HG03066 (cell line): ENCODE results near the gene HRC.
"Not testable (repeated sequence)": the region's sequence is repeated elsewhere in the genome, so short reads cannot be mapped to it uniquely, and the experiment has no call there.

Source experiments
- ATAC-seq: cut with Tn5 transposase; IDR thresholded peaks from one replicate; pipeline ENCODE4 v1.9.1; 2021; ENCODE audit warnings: low read depth; ENCODE audit not compliant: unreplicated experiment

Gene HRC, protein sequence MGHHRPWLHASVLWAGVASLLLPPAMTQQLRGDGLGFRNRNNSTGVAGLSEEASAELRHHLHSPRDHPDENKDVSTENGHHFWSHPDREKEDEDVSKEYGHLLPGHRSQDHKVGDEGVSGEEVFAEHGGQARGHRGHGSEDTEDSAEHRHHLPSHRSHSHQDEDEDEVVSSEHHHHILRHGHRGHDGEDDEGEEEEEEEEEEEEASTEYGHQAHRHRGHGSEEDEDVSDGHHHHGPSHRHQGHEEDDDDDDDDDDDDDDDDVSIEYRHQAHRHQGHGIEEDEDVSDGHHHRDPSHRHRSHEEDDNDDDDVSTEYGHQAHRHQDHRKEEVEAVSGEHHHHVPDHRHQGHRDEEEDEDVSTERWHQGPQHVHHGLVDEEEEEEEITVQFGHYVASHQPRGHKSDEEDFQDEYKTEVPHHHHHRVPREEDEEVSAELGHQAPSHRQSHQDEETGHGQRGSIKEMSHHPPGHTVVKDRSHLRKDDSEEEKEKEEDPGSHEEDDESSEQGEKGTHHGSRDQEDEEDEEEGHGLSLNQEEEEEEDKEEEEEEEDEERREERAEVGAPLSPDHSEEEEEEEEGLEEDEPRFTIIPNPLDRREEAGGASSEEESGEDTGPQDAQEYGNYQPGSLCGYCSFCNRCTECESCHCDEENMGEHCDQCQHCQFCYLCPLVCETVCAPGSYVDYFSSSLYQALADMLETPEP

DNA sequence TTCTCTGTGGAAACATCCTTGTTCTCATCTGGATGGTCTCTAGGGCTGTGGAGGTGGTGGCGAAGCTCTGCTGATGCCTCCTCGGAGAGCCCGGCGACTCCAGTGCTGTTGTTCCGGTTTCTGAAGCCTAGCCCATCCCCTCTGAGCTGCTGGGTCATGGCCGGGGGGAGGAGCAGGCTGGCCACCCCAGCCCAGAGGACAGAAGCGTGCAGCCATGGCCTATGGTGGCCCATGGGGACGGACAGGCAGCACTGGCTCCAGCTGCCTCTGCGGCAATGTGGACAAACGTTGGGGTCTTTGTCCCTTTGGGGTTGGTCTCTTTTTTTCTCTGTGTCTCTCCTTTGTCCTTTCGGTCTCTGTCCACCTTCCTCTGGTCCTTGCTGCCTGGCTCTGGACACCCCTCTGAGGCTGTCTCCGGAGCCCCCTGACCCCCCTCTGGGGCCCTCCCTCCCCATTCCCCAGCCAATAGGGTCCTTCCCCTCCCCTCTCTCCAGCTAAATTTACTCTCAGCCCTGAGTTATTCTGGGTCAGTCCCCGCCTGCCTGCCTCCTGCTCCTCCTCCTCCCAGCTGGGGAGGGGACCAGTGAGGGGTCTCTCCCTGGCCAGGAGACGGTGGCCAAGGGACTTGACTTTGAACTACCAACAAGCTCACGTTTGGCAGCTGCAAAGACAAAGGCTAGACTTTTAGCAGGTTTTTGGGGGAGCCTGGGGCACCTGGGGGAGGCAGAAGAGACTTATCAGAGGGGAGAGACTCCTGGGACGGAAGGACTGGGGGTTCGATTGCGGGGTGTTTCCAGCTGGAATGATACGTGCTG, at the start of gene HRC:
Gene HRC (minus strand): TSS at position 392 of the 815 bp plus-strand sequence. CDS start 159 bp downstream, at position 233.
- ATAC-seq = no peak

GRCh38 chr19:49201042-49201441, 45.8 kb upstream of the HRC start:
- ATAC-seq = no peak

DNA sequence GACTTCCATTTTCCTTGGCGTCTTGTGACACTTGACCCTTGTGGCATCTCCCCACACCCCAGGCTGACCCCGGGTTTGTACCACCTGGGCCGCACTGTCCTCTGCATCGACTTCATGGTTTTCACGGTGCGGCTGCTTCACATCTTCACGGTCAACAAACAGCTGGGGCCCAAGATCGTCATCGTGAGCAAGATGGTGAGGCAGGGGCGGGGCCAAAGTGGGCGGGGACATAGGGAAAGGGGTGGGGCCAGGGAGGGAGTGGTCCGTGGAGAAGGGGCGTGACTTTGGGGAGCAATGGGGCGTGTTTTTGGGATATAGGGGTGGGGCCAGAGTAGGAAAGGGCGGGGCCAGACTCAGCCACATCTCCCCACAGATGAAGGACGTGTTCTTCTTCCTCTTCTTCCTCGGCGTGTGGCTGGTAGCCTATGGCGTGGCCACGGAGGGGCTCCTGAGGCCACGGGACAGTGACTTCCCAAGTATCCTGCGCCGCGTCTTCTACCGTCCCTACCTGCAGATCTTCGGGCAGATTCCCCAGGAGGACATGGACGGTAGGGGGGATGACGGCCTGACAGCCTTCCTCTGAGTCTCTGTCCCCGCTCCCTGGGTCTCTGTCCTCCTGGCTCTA, 45.2 kb upstream of the HRC start:
- ATAC-seq = no peak

GRCh38 chr19:49196527-49197240, 41.5 kb upstream of the HRC start:
- ATAC-seq = no peak

- no peak for ATAC-seq
Observed at GRCh38 chr19:49194408-49194807, 39.2 kb upstream of the HRC start.

DNA sequence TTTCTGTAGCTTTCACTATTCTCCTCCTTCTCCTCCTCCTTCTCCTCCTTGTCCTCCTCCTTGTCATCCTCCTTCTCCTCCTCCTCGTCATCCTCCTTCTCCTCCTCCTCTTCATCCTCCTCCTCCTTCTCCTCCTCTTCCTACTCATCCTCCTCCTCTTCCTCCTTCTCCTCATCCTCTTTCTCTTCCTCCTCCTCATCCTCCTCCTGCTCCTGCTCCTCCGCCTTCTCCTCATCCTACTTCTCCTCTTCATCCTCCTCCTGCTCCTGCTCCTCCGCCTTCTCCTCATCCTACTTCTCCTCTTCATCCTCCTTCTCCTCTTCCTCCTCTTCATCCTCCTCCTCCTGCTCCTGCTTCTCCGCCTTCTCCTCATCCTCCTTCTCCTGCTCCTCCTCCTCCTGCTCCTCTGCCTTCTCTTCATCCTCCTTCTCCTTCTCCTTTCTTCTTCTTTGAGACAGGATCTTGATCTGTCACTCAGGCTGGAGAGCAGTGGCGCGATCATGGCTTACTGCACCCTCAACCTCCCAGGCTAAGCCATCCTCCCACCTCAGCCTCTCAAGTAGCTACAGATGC, 38.7 kb upstream of the HRC start:
- ATAC-seq = no peak

- ATAC-seq = no peak
Observed at GRCh38 chr19:49190781-49191180, 35.6 kb upstream of the HRC start.

- no peak for ATAC-seq
Observed at GRCh38 chr19:49189259-49189658, 34.1 kb upstream of the HRC start.

DNA sequence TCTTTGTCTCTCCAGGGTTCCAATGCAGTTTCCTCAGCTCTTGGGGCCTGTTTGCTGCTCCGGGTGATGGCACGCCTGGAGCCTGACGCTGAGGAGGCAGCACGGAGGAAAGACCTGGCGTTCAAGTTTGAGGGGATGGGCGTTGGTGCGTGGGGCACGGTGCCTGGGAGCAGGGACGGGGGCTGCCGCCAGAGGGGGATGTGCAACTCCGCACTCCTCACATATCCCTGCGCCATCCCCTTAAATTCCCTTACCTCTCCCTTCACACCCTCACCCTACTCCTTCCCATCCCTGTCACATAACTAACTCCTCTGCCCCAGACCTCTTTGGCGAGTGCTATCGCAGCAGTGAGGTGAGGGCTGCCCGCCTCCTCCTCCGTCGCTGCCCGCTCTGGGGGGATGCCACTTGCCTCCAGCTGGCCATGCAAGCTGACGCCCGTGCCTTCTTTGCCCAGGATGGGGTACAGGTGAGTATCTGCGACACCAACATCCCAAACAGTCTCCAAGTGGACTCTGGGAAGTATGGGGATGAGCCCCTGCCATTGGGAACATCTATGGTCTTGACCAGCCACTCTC, 33.5 kb upstream of the HRC start:
- ATAC-seq = no peak

- ATAC-seq = no peak
Observed at GRCh38 chr19:49186108-49186507, 30.9 kb upstream of the HRC start.

DNA sequence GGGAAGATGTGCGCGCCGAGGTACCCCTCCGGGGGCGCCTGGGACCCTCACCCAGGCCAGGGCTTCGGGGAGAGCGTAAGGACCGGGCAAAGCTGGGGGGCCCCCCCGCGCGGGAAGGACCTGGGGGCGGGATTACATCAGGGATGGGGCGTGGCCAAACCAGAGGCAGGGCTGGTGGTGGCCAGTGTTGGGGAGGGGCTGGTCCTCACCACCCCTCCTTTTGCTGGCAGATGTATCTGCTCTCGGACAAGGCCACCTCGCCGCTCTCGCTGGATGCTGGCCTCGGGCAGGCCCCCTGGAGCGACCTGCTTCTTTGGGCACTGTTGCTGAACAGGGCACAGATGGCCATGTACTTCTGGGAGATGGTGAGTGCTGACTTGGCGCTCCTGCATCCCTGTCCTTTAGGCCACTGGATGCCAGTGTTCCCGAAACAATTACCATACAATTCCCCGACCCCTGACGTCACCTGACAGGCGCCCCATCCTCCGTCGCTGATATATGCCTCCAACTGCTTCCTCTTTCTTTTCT, 27.7 kb upstream of the HRC start:
- no peak for ATAC-seq

DNA sequence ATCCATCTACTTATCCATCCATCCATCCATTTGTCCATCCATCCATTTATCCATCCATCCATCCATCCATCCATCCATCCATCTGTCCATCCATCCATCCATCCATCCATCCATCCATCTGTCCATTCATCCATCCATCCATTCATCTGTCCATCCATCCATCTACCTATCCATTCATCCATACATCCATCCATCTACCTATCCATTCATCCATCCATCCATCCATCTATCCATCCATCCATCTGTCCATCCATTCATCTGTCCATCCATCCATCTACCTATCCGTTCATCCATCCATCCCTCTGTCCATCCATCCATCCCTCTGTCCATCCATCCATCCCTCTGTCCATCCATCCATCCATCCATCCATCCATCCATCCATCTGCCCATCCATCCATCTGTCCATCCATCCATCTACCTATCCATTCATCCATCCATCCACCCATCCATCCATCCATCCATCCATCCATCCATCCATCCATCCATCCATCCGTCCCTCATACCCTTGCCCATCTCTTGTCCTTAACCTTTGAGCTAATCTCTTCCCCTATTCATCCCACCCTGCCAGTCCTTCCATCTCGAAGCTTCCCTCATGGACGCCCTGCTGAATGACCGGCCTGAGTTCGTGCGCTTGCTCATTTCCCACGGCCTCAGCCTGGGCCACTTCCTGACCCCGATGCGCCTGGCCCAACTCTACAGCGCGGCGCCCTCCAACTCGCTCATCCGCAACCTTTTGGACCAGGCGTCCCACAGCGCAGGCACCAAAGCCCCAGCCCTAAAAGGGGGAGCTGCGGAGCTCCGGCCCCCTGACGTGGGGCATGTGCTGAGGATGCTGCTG, 27.0 kb upstream of the HRC start:
- ATAC-seq = not testable (repeated sequence)

GRCh38 chr19:49180659-49181058, 25.5 kb upstream of the HRC start:
- no peak for ATAC-seq

GRCh38 chr19:49173198-49173597, 18.0 kb upstream of the HRC start:
- ATAC-seq = no peak

DNA sequence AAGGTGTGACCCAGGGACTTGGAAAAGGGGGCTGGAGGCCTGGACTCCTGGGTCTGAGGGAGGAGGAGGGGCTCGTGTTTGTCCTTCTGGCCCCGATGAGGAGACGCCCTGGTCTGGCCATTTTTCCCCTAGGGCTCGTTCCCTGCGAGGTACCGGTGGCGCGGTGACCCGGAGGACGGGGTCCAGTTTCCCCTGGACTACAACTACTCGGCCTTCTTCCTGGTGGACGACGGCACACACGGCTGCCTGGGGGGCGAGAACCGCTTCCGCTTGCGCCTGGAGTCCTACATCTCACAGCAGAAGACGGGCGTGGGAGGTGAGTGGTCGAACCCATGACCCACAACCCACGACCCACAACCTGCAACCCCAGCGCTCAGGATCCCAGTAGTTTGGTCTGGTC, 13.2 kb upstream of the HRC start:
- ATAC-seq = no peak

DNA sequence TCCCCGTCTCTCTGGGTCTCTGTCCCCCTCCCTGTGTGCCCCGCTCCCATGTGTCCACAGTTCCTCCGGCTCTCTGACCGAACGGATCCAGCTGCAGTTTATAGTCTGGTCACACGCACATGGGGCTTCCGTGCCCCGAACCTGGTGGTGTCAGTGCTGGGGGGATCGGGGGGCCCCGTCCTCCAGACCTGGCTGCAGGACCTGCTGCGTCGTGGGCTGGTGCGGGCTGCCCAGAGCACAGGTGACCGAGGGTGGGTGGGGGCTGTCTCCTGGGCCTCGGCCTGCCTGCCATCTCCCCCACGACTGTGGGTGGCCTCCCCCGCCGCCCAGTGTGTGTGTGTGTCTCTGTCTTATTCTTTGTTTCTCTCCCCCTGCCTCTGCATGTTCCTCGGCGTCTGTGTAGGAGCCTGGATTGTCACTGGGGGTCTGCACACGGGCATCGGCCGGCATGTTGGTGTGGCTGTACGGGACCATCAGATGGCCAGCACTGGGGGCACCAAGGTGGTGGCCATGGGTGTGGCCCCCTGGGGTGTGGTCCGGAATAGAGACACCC, 12.7 kb upstream of the HRC start:
- no peak for ATAC-seq

- ATAC-seq = no peak
Observed at GRCh38 chr19:49165865-49166301, 10.7 kb upstream of the HRC start.
